Breast epithelium (tissue), 4 donors: ENCODE data around the gene GPR142. TPM values are rescaled to one million over a fixed set of nuclear protein-coding genes. Genes with fewer than 3 reads are reported as not detected.

Source experiments
- DNase-seq, 2 donors: peaks; one replicate each; pipeline ENCODE4 v3.0.0-alpha.2; 2019; ENCODE audit warnings: low spot score in 2 of 2
- H3K27ac ChIP-seq, 2 donors: fragments of 200-600 bp; sonication (generic) in 1 of 2; one replicate each; pipeline ENCODE4 v1.5.1; 2016 to 2019; ENCODE audit warnings: mild to moderate bottlenecking in 1 of 2
- H3K27me3 ChIP-seq, 2 donors: fragments of 200-600 bp; sonication (generic) in 1 of 2; one replicate each; pipeline versions ENCODE4 v1.5.1 to v1.6.0; 2017 to 2019; ENCODE audit warnings: control low read depth in 1 of 2, mild to moderate bottlenecking in 1 of 2
- H3K36me3 ChIP-seq: fragments of 200-600 bp; one replicate; pipeline ENCODE4 v1.5.1; 2019
- H3K4me1 ChIP-seq, 2 donors: fragments of 200-600 bp; sonication (generic); one replicate each; pipeline ENCODE4 v1.5.1; 2016 to 2019; ENCODE audit warnings: control low read depth in 1 of 2
- H3K4me3 ChIP-seq, 3 donors: fragments of 200-600 bp; sonication (generic); 1 replicate in 2 of 3; 2 replicates in 1 of 3; pipeline ENCODE4 v1.5.1; 2016 to 2019; ENCODE audit warnings: mild to moderate bottlenecking in 3 of 3, moderate library complexity in 2 of 3
- H3K9me3 ChIP-seq, 2 donors: fragments of 200-600 bp; sonication (generic) in 1 of 2; one replicate each; pipeline ENCODE4 v1.5.1; 2016 to 2019; ENCODE audit warnings: control low read depth in 1 of 2
- CTCF ChIP-seq, 3 donors: fragments of 450-650 bp; IDR thresholded peaks; one replicate each; pipeline ENCODE4 v1.5.1; 2016 to 2017; ENCODE audit warnings: antibody characterized with exemption in 3 of 3, mild to moderate bottlenecking in 3 of 3, moderate library complexity in 3 of 3
- POLR2A ChIP-seq: fragments of 450-650 bp; IDR thresholded peaks from one replicate; pipeline ENCODE4 v1.6.1; 2016; ENCODE audit warnings: antibody characterized with exemption, mild to moderate bottlenecking, moderate library complexity
- POLR2AphosphoS5 ChIP-seq, 3 donors: sonication (generic); formaldehyde crosslinking; IDR thresholded peaks; one replicate each; pipeline ENCODE4 v1.6.1; 2017; ENCODE audit warnings: antibody characterized with exemption in 3 of 3
- intact Hi-C: fragments of 100-400 bp; cut with DNase I; formaldehyde crosslinking; loops from one replicate; pipeline ENCODE4 v1.15.1; 2023; ENCODE audit warnings: low total_unique reads
- total RNA-seq, 3 donors: library from RNA; depleted of rRNA; stranded (reverse); fragments of >200 nt; gene quantifications; one replicate each; pipeline ENCODE4 v1.1.0, GENCODE V29; 2016

Gene GPR142
- total RNA-seq, 3 donors from 2014 or later = not detected

GRCh38 chr17:74383141-74383540 lies 15.8 kb downstream of the GPR142 start:
- intact Hi-C loops = no loop called here
- H3K9me3 ChIP-seq = no peaks in the 10 kb centered on the region
- DNase-seq = no peak
- H3K4me3 ChIP-seq = no peak overlapping the region
- no peaks in the 10 kb centered on the region for H3K27me3 ChIP-seq
- no peaks in the 10 kb centered on the region for H3K36me3 ChIP-seq
- no peak overlapping the region for H3K27ac ChIP-seq
- TF ChIP-seq CTCF (IDR thresholded peaks at IDR 0.05) = no peak
- no peak for TF ChIP-seq POLR2A
- H3K4me1 ChIP-seq = peaks cover 5 to 8% of the 10 kb centered on the region in 2 donors

- Histone ChIP-seq H3K27me3 (no peaks in the 10 kb centered on the region), H3K27ac (no peak overlapping the region), H3K4me1 (no peaks in the 10 kb centered on the region), H3K9me3 (no peaks in the 10 kb centered on the region), H3K36me3 (no peaks in the 10 kb centered on the region), H3K4me3 (no peak overlapping the region)
- intact Hi-C loops = no loop called here
- TF ChIP-seq POLR2AphosphoS5 (IDR thresholded peaks at IDR 0.05) (no peak), POLR2A (no peak), CTCF (IDR thresholded peaks at IDR 0.05) (no peak)
- no peak for DNase-seq
Observed at GRCh38 chr17:74385201-74385600, 17.9 kb downstream of the GPR142 start.

GRCh38 chr17:74386386-74386785 lies 19.1 kb downstream of the GPR142 start:
- intact Hi-C loops = no loop called here
- TF ChIP-seq CTCF (IDR thresholded peaks at IDR 0.05) = no peak
- TF ChIP-seq POLR2A = no peak
- TF ChIP-seq POLR2AphosphoS5 (IDR thresholded peaks at IDR 0.05) = no peak
- Histone ChIP-seq H3K36me3 (no peaks in the 10 kb centered on the region), H3K27ac (no peak overlapping the region), H3K27me3 (no peaks in the 10 kb centered on the region), H3K9me3 (no peaks in the 10 kb centered on the region), H3K4me1 (no peaks in the 10 kb centered on the region), H3K4me3 (no peak overlapping the region)
- no peak for DNase-seq

GRCh38 chr17:74387365-74388218 lies 20.3 kb downstream of the GPR142 start:
- Histone ChIP-seq H3K27ac (no peak overlapping the region), H3K36me3 (no peaks in the 10 kb centered on the region), H3K27me3 (no peaks in the 10 kb centered on the region), H3K4me3 (no peak overlapping the region), H3K9me3 (no peaks in the 10 kb centered on the region), H3K4me1 (no peaks in the 10 kb centered on the region)
- TF ChIP-seq CTCF (IDR thresholded peaks at IDR 0.05) (no peak), POLR2AphosphoS5 (IDR thresholded peaks at IDR 0.05) (no peak)
- no peak for DNase-seq
- intact Hi-C loops = no loop called here

- H3K4me3 ChIP-seq = no peak overlapping the region
- no peaks in the 10 kb centered on the region for H3K9me3 ChIP-seq
- no peaks in the 10 kb centered on the region for H3K27me3 ChIP-seq
- H3K36me3 ChIP-seq = no peaks in the 10 kb centered on the region
- intact Hi-C loops = no loop called here
- no peak overlapping the region for H3K27ac ChIP-seq
- TF ChIP-seq POLR2AphosphoS5 (IDR thresholded peaks at IDR 0.05) (no peak), POLR2A (no peak), CTCF (IDR thresholded peaks at IDR 0.05) (no peak)
- DNase-seq = no peak
- no peaks in the 10 kb centered on the region for H3K4me1 ChIP-seq
Observed at GRCh38 chr17:74389084-74389753, 21.9 kb downstream of the GPR142 start.
